ENCODE data around the gene SLC25A30. TPM values are rescaled to one million over a fixed set of nuclear protein-coding genes. Genes with fewer than 3 reads are reported as not detected.

SLC25A30 gene, protein sequence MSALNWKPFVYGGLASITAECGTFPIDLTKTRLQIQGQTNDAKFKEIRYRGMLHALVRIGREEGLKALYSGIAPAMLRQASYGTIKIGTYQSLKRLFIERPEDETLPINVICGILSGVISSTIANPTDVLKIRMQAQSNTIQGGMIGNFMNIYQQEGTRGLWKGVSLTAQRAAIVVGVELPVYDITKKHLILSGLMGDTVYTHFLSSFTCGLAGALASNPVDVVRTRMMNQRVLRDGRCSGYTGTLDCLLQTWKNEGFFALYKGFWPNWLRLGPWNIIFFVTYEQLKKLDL
- total RNA-seq: 10 to 100 TPM; 15.0 to 22.3 (median 22.0) TPM
- total RNA-seq (2013): 19.5 TPM

DNA sequence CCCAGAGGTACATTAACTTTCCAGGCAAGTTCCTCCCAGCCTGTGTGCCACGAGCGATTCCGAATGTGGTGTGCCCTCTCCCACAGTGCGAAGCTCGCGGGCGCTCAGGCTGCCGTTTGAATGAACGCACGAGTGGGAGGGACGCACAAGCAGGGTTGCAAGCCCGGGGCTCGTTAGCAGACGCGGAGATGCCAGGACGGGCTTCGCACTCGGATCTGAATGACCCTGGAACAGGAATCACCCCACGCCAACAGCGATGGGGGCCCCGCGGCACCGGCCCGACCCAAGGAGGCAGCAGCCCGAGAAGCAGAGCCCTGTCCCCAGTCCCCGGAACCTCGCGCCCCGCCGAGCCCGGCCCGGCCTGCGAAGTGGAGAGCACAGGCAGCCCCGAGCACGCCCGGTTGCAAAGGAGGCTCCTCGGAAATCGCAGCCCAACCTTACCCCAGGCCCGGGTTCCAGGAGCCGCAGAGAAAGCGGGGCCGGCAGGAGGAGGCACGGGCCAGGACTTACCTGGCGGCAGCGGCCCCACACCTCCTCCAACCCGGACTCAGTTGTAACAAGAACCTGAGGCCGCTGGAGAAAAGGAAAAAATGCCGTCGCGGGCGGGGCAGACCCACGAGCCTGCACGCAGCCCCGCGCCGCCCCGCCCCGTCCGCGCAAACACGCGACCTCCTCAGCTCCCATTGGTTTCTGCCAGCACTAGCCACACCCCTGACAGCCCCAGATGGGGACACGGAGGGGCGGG lies at the start of gene SLC25A30:
Gene SLC25A30 (minus strand): TSS at position 584 of the 745 bp plus-strand sequence. CDS start 6,948 bp downstream, outside the sequence.
- Histone ChIP-seq H3K36me3 (ENCODE audit: control insufficient read depth, insufficient read depth, low read length) (no peaks in the 10 kb centered on the region), H3K4me1 (ENCODE audit: control insufficient read depth, insufficient read depth, low read length) (peaks cover 17% of the 10 kb centered on the region), H3K4me3 (ENCODE audit: low read length) (peak within 1 kb of the TSS; percentile 75), H3K27me3 (ENCODE audit: control insufficient read depth, insufficient read depth, low read length) (no peaks in the 10 kb centered on the region), H3K27ac (ENCODE audit: low read length) (peak within 1 kb of the TSS; percentile 86), H3K9me3 (ENCODE audit: control insufficient read depth, insufficient read depth, low read length) (no peaks in the 10 kb centered on the region)
- peak; percentile 92 to 96 (median 93) for ATAC-seq
- 0% methylated on average over 64 of the region's 64 CpGs for WGBS (ENCODE audit: insufficient coverage)
- no peaks in the 10 kb centered on the region for H3K36me3 Mint-ChIP-seq
- H3K27ac Mint-ChIP-seq: peak within 1 kb of the TSS; percentile 95 to 97
- peaks cover 23 to 25% of the 10 kb centered on the region in 2 donors for H3K4me1 Mint-ChIP-seq
- H3K9me3 Mint-ChIP-seq: no peaks in the 10 kb centered on the region
- peak within 1 kb of the TSS; percentile 94 for H3K4me3 Mint-ChIP-seq
- peak; percentile 82 to 94 for DNase-seq
- no peaks in the 10 kb centered on the region for H3K27me3 Mint-ChIP-seq (ENCODE audit: low read depth in 2 of 2)
- TF ChIP-seq, protein P1, sequence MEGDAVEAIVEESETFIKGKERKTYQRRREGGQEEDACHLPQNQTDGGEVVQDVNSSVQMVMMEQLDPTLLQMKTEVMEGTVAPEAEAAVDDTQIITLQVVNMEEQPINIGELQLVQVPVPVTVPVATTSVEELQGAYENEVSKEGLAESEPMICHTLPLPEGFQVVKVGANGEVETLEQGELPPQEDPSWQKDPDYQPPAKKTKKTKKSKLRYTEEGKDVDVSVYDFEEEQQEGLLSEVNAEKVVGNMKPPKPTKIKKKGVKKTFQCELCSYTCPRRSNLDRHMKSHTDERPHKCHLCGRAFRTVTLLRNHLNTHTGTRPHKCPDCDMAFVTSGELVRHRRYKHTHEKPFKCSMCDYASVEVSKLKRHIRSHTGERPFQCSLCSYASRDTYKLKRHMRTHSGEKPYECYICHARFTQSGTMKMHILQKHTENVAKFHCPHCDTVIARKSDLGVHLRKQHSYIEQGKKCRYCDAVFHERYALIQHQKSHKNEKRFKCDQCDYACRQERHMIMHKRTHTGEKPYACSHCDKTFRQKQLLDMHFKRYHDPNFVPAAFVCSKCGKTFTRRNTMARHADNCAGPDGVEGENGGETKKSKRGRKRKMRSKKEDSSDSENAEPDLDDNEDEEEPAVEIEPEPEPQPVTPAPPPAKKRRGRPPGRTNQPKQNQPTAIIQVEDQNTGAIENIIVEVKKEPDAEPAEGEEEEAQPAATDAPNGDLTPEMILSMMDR (IDR thresholded peaks at IDR 0.05): no peak
- intact Hi-C loops (cut with micrococcal nuclease): loop anchor here (1.0 to 10.0 kb wide), 5 partner anchors 46 to 879 kb away; partner anchors contain the start of genes COG3 and TPT1

DNA sequence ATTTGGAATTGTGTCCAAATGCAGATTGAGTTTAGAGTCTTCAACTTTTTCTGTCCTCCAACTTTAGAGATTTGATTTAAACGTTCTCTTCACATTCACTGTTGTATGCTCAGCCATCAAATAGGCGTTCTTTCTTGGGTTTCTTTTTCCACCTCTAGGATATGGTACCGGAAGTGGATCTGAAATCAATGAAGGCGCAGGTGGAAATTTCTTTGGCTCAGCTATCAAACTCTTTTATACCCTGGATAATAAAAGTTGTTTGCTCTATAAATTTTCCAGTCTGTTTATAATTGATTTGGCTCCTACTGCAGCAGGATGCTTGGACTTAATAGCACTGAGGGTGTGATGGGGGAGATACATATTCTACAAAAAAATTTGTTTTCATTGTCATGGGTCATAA lies 48.2 kb upstream of the SLC25A30 start:
- Histone ChIP-seq H3K27ac (ENCODE audit: low read length) (no peak overlapping the region), H3K4me1 (ENCODE audit: control insufficient read depth, insufficient read depth, low read length) (peaks cover 21% of the 10 kb centered on the region), H3K36me3 (ENCODE audit: control insufficient read depth, insufficient read depth, low read length) (no peaks in the 10 kb centered on the region), H3K9me3 (ENCODE audit: control insufficient read depth, insufficient read depth, low read length) (no peaks in the 10 kb centered on the region), H3K4me3 (ENCODE audit: low read length) (no peak overlapping the region), H3K27me3 (ENCODE audit: control insufficient read depth, insufficient read depth, low read length) (no peaks in the 10 kb centered on the region)
- TF ChIP-seq, protein P1 (IDR thresholded peaks at IDR 0.05): no peak
- 91% methylated on average over 3 of the region's 4 CpGs for WGBS (ENCODE audit: insufficient coverage)
- no peak for DNase-seq
- intact Hi-C loops (cut with micrococcal nuclease): loop anchor here (5.0 kb wide), 1 partner anchor 349 kb away; no protein-coding TSS in a partner anchor
- Mint-ChIP-seq H3K27me3 (ENCODE audit: low read depth in 2 of 2) (peaks cover 5 to 6% of the 10 kb centered on the region in 2 donors), H3K27ac (peak overlapping the region; percentile 94 to 97), H3K9me3 (no peaks in the 10 kb centered on the region), H3K4me1 (peaks cover 53 to 64% of the 10 kb centered on the region in 2 donors), H3K36me3 (no peaks in the 10 kb centered on the region), H3K4me3 (peak overlapping the region; percentile 96)
- no peak for ATAC-seq

DNA sequence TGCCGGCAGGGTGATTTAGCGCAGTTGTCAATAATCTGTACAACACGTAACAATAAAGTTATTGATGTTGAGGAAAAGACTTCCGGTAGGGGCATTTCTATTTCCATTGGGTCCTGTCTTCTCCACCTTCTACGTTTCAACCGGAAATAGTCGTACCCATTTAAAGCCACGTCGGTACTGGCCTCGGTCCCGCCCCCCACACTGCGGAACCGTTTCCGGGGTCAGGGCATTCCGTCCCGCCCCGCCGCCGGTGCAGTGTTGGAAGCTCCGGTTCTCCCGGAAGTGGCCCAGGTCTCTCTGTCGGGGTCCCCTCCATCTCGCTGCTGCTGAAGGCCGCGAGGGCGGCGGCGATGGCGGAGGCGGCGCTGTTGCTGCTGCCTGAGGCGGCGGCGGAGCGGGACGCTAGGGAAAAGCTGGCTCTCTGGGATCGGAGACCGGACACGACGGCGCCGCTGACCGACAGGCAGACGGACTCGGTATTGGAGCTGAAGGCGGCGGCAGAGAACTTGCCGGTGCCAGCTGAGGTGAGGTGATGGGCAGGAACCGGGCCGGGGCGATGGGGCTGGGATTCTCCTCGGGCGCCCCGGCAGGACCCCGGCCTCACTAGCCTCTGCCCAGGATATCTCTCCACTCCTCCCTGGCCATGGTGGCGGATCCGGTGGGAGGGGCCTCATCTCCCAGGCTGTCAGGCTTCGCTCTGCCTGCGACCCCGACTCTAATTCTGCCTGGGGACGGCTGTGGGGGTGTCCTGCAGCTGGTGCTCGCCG lies 46.7 kb upstream of the SLC25A30 start, which contains the start of gene COG3:
Gene COG3 (plus strand): TSS at position 253 of the 767 bp plus-strand sequence. CDS start 98 bp downstream, at position 351.
- peak; percentile 95 to 98 (median 95) for ATAC-seq
- peak within 1 kb of the TSS; percentile 94 to 97 for H3K27ac Mint-ChIP-seq
- H3K4me1 Mint-ChIP-seq: peaks cover 42 to 52% of the 10 kb centered on the region in 2 donors
- Histone ChIP-seq H3K36me3 (ENCODE audit: control insufficient read depth, insufficient read depth, low read length) (no peaks in the 10 kb centered on the region), H3K4me3 (ENCODE audit: low read length) (peak within 1 kb of the TSS; percentile 86), H3K9me3 (ENCODE audit: control insufficient read depth, insufficient read depth, low read length) (no peaks in the 10 kb centered on the region), H3K27ac (ENCODE audit: low read length) (peak within 1 kb of the TSS; percentile 87), H3K4me1 (ENCODE audit: control insufficient read depth, insufficient read depth, low read length) (peaks cover 21% of the 10 kb centered on the region), H3K27me3 (ENCODE audit: control insufficient read depth, insufficient read depth, low read length) (no peaks in the 10 kb centered on the region)
- DNase-seq: peak; percentile 91 to 97
- H3K4me3 Mint-ChIP-seq: peak within 1 kb of the TSS; percentile 96
- H3K9me3 Mint-ChIP-seq: no peaks in the 10 kb centered on the region
- H3K36me3 Mint-ChIP-seq: no peaks in the 10 kb centered on the region
- intact Hi-C loops (cut with micrococcal nuclease): loop anchor here (1.0 to 5.0 kb wide), 5 partner anchors 47 to 348 kb away; partner anchors contain the start of genes SLC25A30 and TPT1
- TF ChIP-seq, protein P1 (IDR thresholded peaks at IDR 0.05): peak; percentile 41
- under 1% methylated on average over 61 of the region's 63 CpGs for WGBS (ENCODE audit: insufficient coverage)
- H3K27me3 Mint-ChIP-seq (ENCODE audit: low read depth in 2 of 2): peaks cover 7 to 11% of the 10 kb centered on the region in 2 donors

Measured in natural killer cell (primary cell).